NCI-H187 treated with DMSO at 0.1 percent for 48 hours (cell line): ENCODE results near the gene TMTC4.
"Not testable (repeated sequence)": the region's sequence is repeated elsewhere in the genome, so short reads cannot be mapped to it uniquely, and the experiment has no call there.

Experiments used
- DNase-seq: peaks from one replicate; lab custom pipeline; 2025; lab: John Stamatoyannopoulos, UW

The TMTC4 gene, protein sequence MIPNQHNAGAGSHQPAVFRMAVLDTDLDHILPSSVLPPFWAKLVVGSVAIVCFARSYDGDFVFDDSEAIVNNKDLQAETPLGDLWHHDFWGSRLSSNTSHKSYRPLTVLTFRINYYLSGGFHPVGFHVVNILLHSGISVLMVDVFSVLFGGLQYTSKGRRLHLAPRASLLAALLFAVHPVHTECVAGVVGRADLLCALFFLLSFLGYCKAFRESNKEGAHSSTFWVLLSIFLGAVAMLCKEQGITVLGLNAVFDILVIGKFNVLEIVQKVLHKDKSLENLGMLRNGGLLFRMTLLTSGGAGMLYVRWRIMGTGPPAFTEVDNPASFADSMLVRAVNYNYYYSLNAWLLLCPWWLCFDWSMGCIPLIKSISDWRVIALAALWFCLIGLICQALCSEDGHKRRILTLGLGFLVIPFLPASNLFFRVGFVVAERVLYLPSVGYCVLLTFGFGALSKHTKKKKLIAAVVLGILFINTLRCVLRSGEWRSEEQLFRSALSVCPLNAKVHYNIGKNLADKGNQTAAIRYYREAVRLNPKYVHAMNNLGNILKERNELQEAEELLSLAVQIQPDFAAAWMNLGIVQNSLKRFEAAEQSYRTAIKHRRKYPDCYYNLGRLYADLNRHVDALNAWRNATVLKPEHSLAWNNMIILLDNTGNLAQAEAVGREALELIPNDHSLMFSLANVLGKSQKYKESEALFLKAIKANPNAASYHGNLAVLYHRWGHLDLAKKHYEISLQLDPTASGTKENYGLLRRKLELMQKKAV

DNA sequence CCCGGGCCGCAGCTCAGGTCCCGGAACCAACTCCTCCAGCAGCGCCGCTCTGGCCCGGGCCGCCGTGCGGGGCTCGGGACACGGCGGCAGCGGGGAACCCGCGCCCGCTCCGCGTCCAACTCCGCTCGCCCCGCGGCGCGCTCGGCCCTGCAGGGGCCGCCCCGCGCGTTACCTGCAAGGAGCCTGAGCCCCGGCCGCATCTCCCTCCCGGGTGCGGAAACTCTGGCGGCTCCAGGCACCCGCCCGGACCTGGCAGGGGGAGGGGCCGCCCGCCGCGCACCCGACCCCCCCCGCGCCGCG, at the start of gene TMTC4:
Gene TMTC4, minus strand, starts transcription at position 224 of the 300 bp plus-strand sequence. CDS start 4,433 bp downstream, outside the sequence.
- DNase-seq: no peak

- DNase-seq: no peak
These were observed 47.9 kb upstream of the TMTC4 start for GRCh38 chr13:100722517-100722916.

DNA sequence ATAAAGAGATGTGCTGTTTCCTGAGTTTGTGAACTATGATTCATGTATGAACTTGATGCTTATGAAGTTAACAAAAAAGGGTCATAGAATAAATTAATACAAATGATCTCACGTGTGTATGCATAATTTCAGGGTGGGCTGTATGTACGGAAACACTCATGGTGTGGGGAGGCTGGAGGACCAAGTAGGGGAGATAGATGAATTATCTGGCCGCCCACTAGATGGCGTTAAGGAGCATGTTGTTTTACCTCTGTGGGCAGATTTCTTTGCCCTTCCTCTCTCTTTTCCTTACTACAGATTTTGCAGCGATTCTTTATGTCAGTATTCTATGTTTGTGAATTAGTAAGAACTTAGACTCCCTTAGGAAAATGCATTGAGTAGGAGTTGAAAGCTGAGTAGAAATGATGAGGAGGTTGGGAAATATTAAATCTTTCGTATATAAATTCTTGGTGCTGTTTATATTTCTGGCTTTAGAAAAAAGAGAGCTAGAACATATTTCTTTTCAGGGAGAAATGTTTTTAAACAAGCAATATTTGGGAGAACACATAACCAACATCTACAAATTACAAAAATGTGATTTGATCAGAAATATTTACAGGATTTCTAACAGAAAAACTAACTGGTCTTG, 47.4 kb upstream of the TMTC4 start:
- DNase-seq: peak; percentile 45

GRCh38 chr13:100715604-100716003, 41.0 kb upstream of the TMTC4 start:
- no peak for DNase-seq

DNA sequence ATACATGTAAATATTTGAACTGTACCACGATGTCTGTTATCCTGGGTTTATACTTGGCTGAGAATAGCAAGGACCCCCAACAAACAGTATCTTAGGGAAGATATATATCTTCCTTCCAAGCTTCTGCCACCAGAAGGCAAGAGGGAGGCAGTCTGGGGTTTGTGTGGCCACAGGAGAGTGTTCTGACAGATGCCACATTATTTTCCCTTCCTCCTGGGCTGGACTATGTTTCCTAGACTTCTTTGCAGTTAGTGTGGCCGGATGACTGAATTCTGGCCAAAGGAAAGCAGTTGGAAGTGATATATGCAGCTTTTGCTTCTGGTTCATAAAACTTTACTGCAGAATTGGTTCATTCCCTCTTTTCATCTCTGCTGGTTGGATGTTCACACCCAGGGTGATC, 39.9 kb upstream of the TMTC4 start:
- DNase-seq: no peak

GRCh38 chr13:100710176-100710575, 35.6 kb upstream of the TMTC4 start:
- no peak for DNase-seq

DNA sequence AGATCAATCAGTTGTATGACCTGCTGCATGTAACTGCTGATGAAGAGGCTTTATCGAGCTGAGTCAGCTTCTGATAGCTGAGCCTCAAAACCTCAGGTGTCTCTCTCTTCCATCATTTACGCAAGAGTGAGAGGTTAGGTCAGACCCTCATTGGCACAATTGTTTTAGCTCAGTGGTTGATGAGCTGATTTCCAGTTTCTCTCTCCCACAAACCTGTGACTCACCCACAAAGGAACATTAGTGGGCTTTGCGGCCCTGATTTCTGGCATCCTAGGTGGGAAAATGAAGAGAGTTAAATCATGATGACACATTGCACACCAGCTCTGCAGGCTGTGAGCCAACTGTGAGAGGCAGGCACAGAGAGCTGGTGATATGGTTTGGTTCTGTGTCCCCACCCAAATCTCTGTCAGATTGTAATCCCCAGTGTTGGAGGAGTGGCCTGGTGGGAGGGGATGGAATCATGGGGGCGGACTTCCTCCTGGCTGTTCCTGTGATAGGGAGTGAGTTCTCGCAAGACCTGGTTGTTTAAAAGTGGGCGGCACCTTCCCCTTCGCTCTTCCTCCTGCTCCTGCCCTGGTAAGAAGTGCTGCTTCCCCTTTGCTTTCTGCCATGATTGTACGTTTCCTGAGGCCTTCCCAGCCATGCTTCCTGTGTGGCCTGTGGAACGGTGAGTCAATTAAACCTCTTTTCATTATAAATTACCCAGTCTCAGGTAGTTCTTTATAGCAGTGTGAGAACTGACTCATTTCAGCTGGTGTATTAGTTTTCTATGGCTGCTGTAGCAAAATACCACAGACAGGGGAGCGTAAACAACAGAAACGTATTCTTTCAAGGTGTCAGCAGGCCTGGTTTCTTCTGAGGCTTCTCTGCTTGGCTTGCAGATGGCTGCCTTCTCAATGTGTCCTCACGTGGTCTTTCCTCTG, 33.5 kb upstream of the TMTC4 start:
- no peak for DNase-seq

- DNase-seq: not testable (repeated sequence)
These were observed 23.7 kb upstream of the TMTC4 start for GRCh38 chr13:100698331-100698730.

- no peak for DNase-seq
These were observed 20.8 kb upstream of the TMTC4 start for GRCh38 chr13:100695509-100695773.

DNA sequence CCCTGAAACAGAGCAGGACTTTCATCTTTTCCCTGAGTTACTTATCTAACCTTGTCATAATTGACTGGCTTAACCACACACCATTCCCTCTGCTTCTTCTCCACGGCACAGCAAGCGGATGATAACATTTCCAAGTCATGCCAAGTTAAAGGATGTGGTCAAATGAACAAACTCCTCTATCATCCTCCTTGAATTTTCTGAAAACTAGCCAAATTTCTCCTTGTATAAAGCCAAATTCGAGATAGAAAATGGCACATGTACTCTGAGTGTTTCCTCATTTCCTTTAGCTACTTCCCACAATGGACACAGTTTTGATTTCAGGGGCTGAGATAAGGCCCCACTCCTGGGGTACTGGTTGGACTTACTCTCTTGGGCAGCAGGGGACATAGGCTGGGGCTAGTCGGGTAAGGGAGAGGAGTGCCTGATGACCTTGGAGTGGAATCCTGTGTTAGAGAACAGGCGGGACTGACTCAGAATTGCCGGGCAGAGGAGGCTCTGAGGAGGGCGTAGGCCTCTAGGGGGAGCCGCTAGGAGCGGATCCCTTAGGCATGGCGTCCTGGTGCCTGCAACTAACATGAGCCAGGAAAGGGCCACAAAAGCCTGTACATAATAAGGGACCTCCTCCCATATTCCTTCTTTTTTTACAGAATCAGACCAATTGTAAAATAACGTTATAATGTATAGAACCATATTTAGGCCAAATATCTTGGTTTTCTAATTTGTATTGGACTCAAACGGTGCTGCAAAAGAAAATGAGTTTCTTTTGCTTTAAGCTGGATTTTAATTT, 20.3 kb upstream of the TMTC4 start:
- no peak for DNase-seq

- no peak for DNase-seq
These were observed 14.6 kb upstream of the TMTC4 start for GRCh38 chr13:100689191-100689590.

DNA sequence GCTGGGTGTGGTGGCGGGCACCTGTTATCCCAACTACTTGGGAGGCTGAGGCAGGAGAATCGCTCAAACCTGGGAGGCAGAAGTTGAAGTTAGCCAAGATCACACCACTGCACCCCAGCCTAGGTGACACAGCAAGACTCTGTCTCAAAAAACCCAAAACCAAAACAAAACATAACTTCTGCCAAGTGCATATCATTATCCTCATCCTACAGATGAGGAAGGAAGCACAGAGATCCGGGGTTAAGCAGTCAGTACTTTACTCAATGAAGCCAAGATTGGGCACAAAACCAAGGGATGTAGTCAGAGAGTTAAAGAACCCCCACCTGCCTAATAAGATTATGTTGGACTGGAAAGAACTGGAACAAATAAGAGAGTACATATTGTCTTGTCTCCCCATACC, 5.5 kb upstream of the TMTC4 start:
- no peak for DNase-seq

DNA sequence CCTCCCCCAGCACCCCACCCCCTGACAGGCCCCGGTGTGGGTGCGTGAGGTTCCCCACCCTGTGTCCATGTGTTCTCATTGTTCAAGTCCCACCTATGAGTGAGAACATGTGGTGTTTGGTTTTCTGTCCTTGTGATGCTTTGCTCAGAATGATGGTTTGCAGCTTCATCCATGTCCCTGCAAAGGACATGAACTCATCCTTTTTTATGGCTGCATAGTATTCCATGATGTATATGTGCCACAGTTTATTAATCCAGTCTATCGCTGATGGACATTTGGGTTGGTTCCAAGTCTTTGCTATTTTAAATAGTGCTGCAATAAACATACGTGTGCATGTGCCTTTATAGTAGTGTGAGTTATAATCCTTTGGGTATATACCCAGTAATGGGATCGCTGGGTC, 2.5 kb upstream of the TMTC4 start:
- not testable (repeated sequence) for DNase-seq

- no peak for DNase-seq
These were observed 1.1 kb upstream of the TMTC4 start for GRCh38 chr13:100675661-100676129.

- DNase-seq: peak; percentile 92
These were observed 471 bp upstream of the TMTC4 start for GRCh38 chr13:100674872-100675660.

GRCh38 chr13:100673713-100674571, 653 bp downstream of the TMTC4 start:
- no peak for DNase-seq

- DNase-seq: no peak
These were observed 1.3 kb downstream of the TMTC4 start for GRCh38 chr13:100673376-100673712.

- DNase-seq: no peak
These were observed 3.0 kb downstream of the TMTC4 start for GRCh38 chr13:100671389-100672182.

GRCh38 chr13:100668408-100668807, 6.2 kb downstream of the TMTC4 start:
- DNase-seq: no peak
